Measurements from ENCODE around the gene DNM3.
"Not testable (repeated sequence)": the region's sequence is repeated elsewhere in the genome, so short reads cannot be mapped to it uniquely, and the experiment has no call there.

DNM3 gene

DNA sequence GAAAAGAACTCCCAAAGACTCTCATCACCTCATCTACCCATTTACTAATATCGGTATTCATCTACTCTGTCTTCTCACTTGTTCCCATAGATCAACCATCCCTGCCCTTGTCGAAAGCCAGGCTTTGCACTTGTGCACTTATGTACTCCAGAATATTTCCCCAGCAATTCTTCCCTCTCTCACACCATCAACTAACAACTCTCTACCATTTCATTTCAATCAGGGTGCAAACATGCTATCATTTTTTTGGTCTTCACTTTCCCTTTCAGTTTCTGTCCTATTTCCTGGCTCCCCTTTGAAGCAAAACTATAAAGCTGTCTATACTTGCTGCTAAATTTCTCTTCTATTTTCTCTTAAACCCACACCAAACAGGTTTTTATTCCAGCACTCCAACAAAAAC, 585.9 kb downstream of the DNM3 start:
- DNase-seq (ENCODE audit: low read depth) = no peak

DNA sequence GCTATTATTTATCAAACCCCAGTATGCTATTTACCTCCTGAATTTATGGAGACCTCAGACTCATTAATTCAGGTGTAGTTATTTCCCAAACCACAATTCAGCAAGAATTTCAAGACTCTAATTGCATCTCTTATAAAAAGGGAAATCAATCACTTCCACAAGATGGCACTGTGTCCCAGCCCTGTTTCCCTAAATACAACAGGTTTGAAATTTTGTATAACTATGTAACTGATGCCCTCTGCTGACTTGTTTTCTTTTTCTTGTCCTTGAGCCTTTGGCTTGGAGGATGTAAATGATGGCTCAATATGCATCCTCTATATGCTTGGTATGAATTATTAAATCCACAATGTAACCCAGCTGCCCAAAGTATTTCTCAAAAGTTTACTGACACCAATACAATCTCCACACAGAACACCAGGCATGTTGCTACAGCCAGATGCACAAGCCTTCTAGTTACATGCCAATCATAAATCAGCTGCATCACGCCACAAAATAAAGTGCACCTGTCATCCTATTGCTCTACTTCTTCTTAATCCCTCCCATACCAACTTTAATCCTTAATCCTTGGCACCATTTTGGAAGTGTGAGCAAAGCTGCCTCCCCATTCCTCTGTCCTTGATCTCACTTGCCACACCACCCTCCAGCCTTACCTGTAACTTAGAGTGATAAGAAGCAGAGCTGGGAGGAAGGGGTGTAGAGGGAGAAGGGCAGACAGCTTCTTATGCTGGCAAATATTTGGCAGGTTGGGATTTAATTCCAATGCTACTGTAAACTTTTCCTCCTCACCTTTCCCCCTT, 588.2 kb downstream of the DNM3 start:
- no peak for DNase-seq (ENCODE audit: low read depth)

- DNase-seq (ENCODE audit: low read depth) = no peak
Measured at GRCh38 chr1:172430128-172430454, 588.8 kb downstream of the DNM3 start.

DNA sequence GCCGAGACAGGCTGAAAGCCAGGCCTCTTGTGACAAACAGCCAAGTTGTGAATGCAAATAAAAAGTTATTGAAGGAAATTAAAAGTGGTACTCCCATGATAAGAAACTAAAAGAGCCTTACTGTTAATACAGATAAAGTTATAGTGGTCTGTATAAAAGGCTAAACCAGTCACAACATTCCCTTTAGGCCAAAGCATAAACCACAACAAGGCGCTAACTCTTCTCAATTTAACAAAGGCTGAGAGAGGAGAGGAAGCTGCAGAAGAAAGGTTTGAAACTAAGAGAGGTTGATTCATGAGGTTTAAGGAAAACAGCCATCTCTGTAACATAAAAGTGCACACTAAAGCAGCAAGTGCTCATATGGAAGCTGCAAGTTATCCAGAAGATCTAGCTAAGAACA, 589.9 kb downstream of the DNM3 start:
- no peak for DNase-seq (ENCODE audit: low read depth)

GRCh38 chr1:172431721-172432192, 590.5 kb downstream of the DNM3 start:
- DNase-seq (ENCODE audit: low read depth) = no peak

GRCh38 chr1:172437183-172437582, 595.9 kb downstream of the DNM3 start:
- DNase-seq (ENCODE audit: low read depth) = not testable (repeated sequence)

GRCh38 chr1:172442404-172442803, 601.1 kb downstream of the DNM3 start:
- DNase-seq (ENCODE audit: low read depth) = no peak

GRCh38 chr1:172442843-172443565, 601.7 kb downstream of the DNM3 start:
- DNase-seq (ENCODE audit: low read depth) = no peak

DNA sequence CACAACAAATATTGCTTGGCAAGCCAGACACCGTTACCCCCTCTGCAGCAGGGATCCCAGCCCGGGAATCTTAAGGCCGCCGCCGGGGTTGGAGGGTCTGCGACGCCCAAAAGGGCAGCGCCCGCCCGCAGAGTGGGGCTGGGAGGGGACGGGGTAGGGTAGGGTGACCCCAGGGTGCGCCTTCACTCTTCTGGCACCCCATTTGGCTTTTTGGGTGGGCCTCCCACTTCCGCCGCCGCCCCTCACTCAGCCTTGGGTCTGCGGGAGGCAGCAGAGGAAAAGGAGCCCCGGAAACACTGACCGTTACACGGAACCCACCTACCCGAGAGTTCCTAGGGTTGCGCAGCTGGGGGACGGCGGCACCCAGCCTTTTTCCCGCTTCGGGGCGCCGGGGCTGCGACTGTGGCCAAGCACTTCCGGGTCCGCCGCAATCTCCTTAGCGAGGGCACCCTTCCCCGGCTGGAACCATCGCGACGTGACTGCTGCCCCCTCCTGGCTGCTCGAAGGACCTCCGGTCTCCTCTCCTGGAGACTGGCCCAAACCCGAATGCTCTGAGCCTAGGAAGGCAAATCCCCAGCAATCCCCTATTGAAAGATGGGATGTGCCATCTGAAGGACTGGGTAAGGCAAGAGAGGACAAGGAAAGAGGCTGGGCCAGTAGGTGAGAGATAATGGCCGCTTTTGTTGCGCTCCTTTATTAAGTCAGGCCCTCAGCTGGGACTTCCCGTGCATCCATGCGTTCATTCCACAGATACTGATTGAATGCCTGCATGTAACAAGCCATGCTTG, 602.6 kb downstream of the DNM3 start, which contains the start of gene PIGC:
Gene PIGC, minus strand, starts transcription at position 404 of the 788 bp plus-strand sequence. CDS start 1,447 bp downstream, outside the sequence.
- peak; percentile 89 for DNase-seq (ENCODE audit: low read depth)

- no peak for DNase-seq (ENCODE audit: low read depth)
Measured at GRCh38 chr1:172446547-172446946, 605.2 kb downstream of the DNM3 start.

- no peak for DNase-seq (ENCODE audit: low read depth)
Measured at GRCh38 chr1:172447641-172448040, 606.3 kb downstream of the DNM3 start.

DNA sequence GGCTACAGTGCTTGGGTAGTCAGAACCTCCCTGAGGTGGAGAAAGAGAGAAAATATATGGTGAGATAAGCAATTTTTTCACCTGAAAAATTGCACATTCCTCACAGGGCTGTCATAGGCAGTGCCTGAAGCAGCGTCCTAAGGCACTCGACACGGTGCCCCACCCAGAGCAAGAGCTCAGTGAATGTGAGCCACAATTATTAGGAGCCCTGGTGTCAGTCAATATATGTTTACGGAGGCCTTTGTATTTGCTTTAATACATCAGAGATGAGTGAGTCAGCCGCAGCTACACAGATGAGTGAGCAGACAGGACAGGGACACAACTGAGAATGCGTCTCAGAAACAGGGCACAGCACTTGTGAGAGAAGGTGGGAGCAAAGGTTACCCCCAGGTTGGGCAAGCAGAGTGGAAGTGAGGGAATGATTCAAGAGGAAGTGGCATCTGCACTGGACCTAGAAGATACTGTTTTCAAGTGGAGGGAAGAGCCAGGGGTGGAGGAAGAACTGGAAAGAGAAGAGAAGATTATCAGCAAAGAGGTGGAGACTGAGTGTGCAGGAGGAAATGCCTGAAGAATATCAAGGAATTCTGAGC, 607.8 kb downstream of the DNM3 start:
- DNase-seq (ENCODE audit: low read depth) = no peak

DNA sequence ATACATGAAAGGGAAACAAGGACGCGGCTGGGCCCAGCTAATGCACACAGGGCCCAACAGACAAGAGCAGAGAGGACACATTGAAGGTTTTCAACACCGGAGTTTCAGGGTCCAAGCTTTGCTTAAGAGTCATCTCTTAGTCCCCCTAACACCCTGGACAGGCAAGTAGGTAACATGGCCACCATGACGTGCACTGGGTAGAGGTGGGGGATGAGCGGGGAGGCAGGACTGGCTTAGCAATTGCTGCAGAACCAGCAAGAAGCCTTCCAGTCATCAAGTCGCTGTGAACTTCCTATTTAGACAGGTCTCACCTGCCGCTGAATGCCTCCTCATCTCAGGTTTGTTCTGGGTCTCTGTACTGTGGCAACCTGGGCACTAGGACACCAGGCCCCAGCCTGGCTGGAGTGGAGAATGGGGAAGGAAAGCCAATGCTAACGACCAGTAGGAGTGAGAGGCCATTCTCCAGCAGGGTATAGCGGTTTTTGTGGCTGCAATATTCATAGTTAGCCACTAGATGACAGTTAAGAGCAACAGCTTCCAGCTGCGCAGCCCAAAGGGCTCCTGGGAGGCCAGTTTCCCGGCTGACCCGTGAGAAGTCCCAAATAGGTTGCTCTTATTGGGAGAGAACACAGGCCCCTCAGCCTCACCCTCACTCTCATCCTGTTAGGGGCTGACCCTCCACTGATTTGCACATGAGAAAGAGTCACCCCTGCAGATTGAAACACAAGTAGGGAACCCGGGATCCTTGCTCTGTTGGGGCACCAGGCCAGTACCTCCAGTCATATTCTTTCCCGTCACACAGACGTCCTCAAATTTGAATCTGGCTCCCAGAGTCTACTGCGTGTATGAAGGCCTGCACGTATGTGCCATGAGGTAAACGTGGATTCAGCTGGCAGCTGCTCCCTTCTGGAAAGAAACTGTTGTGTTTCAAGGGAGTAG, 608.6 kb downstream of the DNM3 start:
- DNase-seq (ENCODE audit: low read depth) = no peak

DNA sequence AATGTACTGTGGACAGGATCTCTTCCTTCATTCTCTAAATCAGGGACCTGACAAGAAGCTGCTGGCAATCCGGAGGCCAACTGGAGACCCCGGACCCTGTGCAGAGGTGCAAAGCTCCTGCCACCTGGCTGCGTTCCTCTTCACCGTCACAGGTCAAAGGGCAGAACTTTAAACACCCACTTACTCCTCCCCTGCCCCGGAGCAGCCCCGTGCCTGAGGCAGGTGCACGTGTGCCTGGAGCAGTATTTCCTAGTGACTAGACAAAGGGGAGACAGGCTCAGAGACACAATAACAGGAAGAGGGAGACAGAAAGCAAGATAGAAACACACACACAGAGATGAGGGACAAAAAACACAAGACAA, 609.2 kb downstream of the DNM3 start:
- no peak for DNase-seq (ENCODE audit: low read depth)

GRCh38 chr1:172451002-172451443, 609.7 kb downstream of the DNM3 start:
- DNase-seq (ENCODE audit: low read depth) = no peak

- DNase-seq (ENCODE audit: low read depth) = no peak
Measured at GRCh38 chr1:172452536-172453152, 611.3 kb downstream of the DNM3 start.

GRCh38 chr1:172453153-172453545, 611.9 kb downstream of the DNM3 start:
- no peak for DNase-seq (ENCODE audit: low read depth)

GRCh38 chr1:172453607-172454006, 612.3 kb downstream of the DNM3 start:
- no peak for DNase-seq (ENCODE audit: low read depth)

- DNase-seq (ENCODE audit: low read depth) = no peak
Measured at GRCh38 chr1:172455451-172455850, 614.2 kb downstream of the DNM3 start.

DNA sequence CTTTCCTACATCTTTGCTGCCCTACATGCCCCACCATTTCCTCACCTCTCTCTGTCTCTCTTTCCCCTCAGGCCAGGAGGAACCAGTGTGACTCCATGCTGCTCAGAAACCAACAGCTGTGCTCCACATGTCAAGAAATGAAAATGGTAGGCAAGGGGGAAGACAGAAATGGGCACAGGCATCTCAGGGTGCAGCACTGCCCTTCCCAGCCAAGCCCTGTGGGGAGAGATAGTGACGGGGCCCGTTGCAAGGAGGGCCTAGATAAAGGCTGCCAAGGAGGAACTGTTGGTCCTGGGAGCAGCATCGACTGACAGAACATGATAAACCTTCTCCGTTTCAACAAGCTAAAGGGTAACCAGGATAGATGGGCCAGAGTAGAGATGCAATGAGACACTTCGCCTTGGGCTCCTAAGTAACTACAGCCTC, 615.1 kb downstream of the DNM3 start:
- DNase-seq (ENCODE audit: low read depth) = no peak

All from activated T-cell treated with anti-CD3 and anti-CD28 coated beads for 24 hours (primary cell).